B cell (primary cell): Measurements from ENCODE around the gene ZNF354C. TPM values are rescaled to one million over a fixed set of nuclear protein-coding genes. Genes with fewer than 3 reads are reported as not detected.

Source experiments
- ATAC-seq: fragments of 200-7000 bp; cut with Tn5 transposase; one replicate; pipeline ENCODE4 v1.10.0; 2021; ENCODE audit warnings: low read depth, mild to moderate bottlenecking, moderate number of reproducible peaks, moderate library complexity
- CTCF ChIA-PET: fragments of 350-600 bp; sonication (Branson Sonifier 250); formaldehyde crosslinking; loops from one replicate; lab custom pipeline; 2021; ENCODE audit warnings: antibody characterized with exemption, inconsistent platforms; lab: Charles Lee
- POLR2A ChIA-PET: fragments of 350-600 bp; sonication (Branson Sonifier 250); formaldehyde crosslinking; loops from one replicate; lab custom pipeline; 2021; ENCODE audit warnings: antibody characterized with exemption; lab: Charles Lee
- DNase-seq: peaks from one replicate; pipeline ENCODE4 v3.0.0; 2013
- H2AFZ ChIP-seq: 2 replicates; pipeline ENCODE4 v1.6.1; 2012; ENCODE audit warnings: mild to moderate bottlenecking, low read depth, low read length; ENCODE audit not compliant: insufficient read depth, poor library complexity, severe bottlenecking
- H3K27ac ChIP-seq, 2 donors: 1 replicate in 1 of 2; 2 replicates in 1 of 2; pipeline ENCODE4 v1.5.1; 2012 to 2013; ENCODE audit warnings: low read length in 2 of 2, mild to moderate bottlenecking in 2 of 2, moderate library complexity in 1 of 2
- H3K27me3 ChIP-seq, 4 experiments: fragments of 200-600 bp in 1 of 4; sonication (generic) in 1 of 4; replicated peaks in 1 of 4; 1 replicate in 2 of 4; 2 replicates in 2 of 4; pipeline versions ENCODE4 v1.6.1 to v1.7.0; 2013 to 2016; ENCODE audit warnings: low read length in 3 of 4, mild to moderate bottlenecking in 2 of 4, mixed read lengths in 1 of 4, moderate library complexity in 1 of 4; ENCODE audit not compliant: insufficient read depth in 4 of 4, control insufficient read depth in 3 of 4; ENCODE audit errors: control extremely low read depth in 1 of 4
- H3K36me3 ChIP-seq, 2 experiments: replicated peaks in 1 of 2; 1 replicate in 1 of 2; 2 replicates in 1 of 2; pipeline versions ENCODE4 v1.6.1 to v1.7.1; 2013; ENCODE audit warnings: low read length in 1 of 2; ENCODE audit not compliant: insufficient read depth in 2 of 2, control insufficient read depth in 1 of 2; ENCODE audit errors: control extremely low read depth in 1 of 2, extremely low read depth in 1 of 2
- H3K4me1 ChIP-seq, 2 donors: fragments of 200-600 bp in 1 of 2; sonication (generic) in 1 of 2; 1 replicate in 1 of 2; 2 replicates in 1 of 2; pipeline versions ENCODE4 v1.5.1 to v1.6.1; 2013 to 2017; ENCODE audit warnings: low read length in 2 of 2; ENCODE audit not compliant: control insufficient read depth in 2 of 2, insufficient read depth in 2 of 2
- H3K4me2 ChIP-seq: replicated peaks from 2 replicates; pipeline ENCODE3; 2012; ENCODE audit warnings: mild to moderate bottlenecking, low read depth, low read length; ENCODE audit not compliant: poor library complexity, severe bottlenecking
- H3K4me3 ChIP-seq, 5 experiments: fragments of 200-600 bp in 1 of 5; sonication (generic) in 1 of 5; 1 replicate in 3 of 5; 2 replicates in 2 of 5; pipeline versions ENCODE4 v1.5.1 to v1.7.0; 2011 to 2016; ENCODE audit warnings: low read length in 4 of 5, mild to moderate bottlenecking in 4 of 5, low read depth in 2 of 5, control low read depth in 1 of 5, moderate library complexity in 1 of 5; ENCODE audit not compliant: insufficient read depth in 1 of 5; ENCODE audit errors: control extremely low read depth in 1 of 5, extremely low read depth in 1 of 5
- H3K79me2 ChIP-seq: fragments of 200-600 bp; sonication (generic); one replicate; pipeline ENCODE4 v1.6.0; 2016; ENCODE audit warnings: low read length; ENCODE audit not compliant: control insufficient read depth, insufficient read depth
- H3K9ac ChIP-seq: fragments of 200-600 bp; sonication (generic); 2 replicates; pipeline ENCODE4 v1.6.1; 2017; ENCODE audit warnings: mild to moderate bottlenecking, low read length, moderate library complexity
- H3K9me3 ChIP-seq, 3 donors: one replicate each; pipeline versions ENCODE4 v1.6.1 to v1.7.1; 2013; ENCODE audit warnings: low read length in 2 of 3; ENCODE audit not compliant: control insufficient read depth in 2 of 3, insufficient read depth in 1 of 3; ENCODE audit errors: control extremely low read depth in 1 of 3
- H4K20me1 ChIP-seq: 2 replicates; pipeline ENCODE4 v1.6.0; 2012; ENCODE audit warnings: mild to moderate bottlenecking, low read length; ENCODE audit not compliant: insufficient read depth, control insufficient read depth, poor library complexity, severe bottlenecking
- H3K27ac Mint-ChIP-seq: one replicate; pipeline ENCODE4 v1.8.0; 2021; ENCODE audit warnings: mixed read lengths
- H3K27me3 Mint-ChIP-seq: one replicate; pipeline ENCODE4 v1.8.0; 2021; ENCODE audit warnings: mixed read lengths
- H3K4me1 Mint-ChIP-seq: one replicate; pipeline ENCODE4 v1.8.0; 2021; ENCODE audit warnings: mixed read lengths
- H3K4me3 Mint-ChIP-seq: one replicate; pipeline ENCODE4 v1.8.0; 2021; ENCODE audit warnings: mixed read lengths
- H3K9me3 Mint-ChIP-seq: one replicate; pipeline ENCODE4 v1.8.0; 2022; ENCODE audit warnings: mixed read lengths; ENCODE audit not compliant: insufficient read depth
- CTCF ChIP-seq: fragments of 200-600 bp; IDR thresholded peaks from one replicate; pipeline ENCODE4 v1.8.0; 2022; ENCODE audit warnings: antibody characterized with exemption, mild to moderate bottlenecking
- EZH2 ChIP-seq: IDR thresholded peaks from 2 replicates; pipeline ENCODE4 v1.6.1; 2012; ENCODE audit warnings: borderline replicate concordance, low read depth, mild to moderate bottlenecking, moderate library complexity, low read length; ENCODE audit not compliant: insufficient read depth, poor library complexity, severe bottlenecking
- WGBS: methylation state at CpG from one replicate; pipeline ENCODE4 v1.1.5; 2013; ENCODE audit warnings: missing lambda C conversion rate; ENCODE audit not compliant: insufficient coverage; 5-methylcytosine and 5-hydroxymethylcytosine counted together
- intact Hi-C: fragments of 100-400 bp; cut with micrococcal nuclease; formaldehyde crosslinking; loops from one replicate; pipeline ENCODE4 v1.10.0; 2022
- polyA plus RNA-seq: library from polyadenylated mRNA; depleted of rRNA; stranded (reverse); fragments of >200 nt; gene quantifications from 2 replicates; pipeline ENCODE4 v1.2.3, GENCODE V29; 2012
- total RNA-seq, 2 donors: library from RNA; stranded (reverse); fragments of 120-200 nt in 1 of 2; gene quantifications; 1 replicate in 1 of 2; 2 replicates in 1 of 2; pipeline versions ENCODE4 v1.2.3 to v1.2.4, GENCODE V29; 2013 to 2022

ZNF354C gene
- total and polyA plus RNA-seq, 2 donors (not counting 1 experiment from before 2014, with no cell fraction given) = 2.2 to 9.5 TPM

GRCh38 chr5:179115307-179115706, 55.1 kb downstream of the ZNF354C start:
- TF ChIP-seq CTCF (no peak), EZH2 (no peak)
- Histone ChIP-seq H4K20me1 (no peaks in the 10 kb centered on the region), H3K4me1 (no peaks in the 10 kb centered on the region), H3K36me3 (no peaks in the 10 kb centered on the region), H2AFZ (no peak overlapping the region), H3K27ac (no peak overlapping the region), H3K4me3 (no peak overlapping the region), H3K27me3 (peaks cover 0 to 2% (median 0%) of the 10 kb centered on the region in 4 experiments), H3K79me2 (no peaks in the 10 kb centered on the region), H3K4me2 (no peak overlapping the region), H3K9ac (no peak overlapping the region), H3K9me3 (peaks cover 0 to 77% (median 8%) of the 10 kb centered on the region in 3 donors)
- H3K4me3 Mint-ChIP-seq = no peak overlapping the region
- H3K27ac Mint-ChIP-seq = no peak overlapping the region
- no peaks in the 10 kb centered on the region for H3K4me1 Mint-ChIP-seq
- ChIA-PET POLR2A (no interaction called here), CTCF (no interaction called here)
- no peak for DNase-seq
- H3K9me3 Mint-ChIP-seq = peaks cover 11% of the 10 kb centered on the region
- WGBS = no CpG with 5 or more reads among the region's 5 CpGs
- no peak for ATAC-seq
- no peaks in the 10 kb centered on the region for H3K27me3 Mint-ChIP-seq
- intact Hi-C loops = no loop called here

GRCh38 chr5:179115845-179116524, 55.8 kb downstream of the ZNF354C start:
- Mint-ChIP-seq H3K4me3 (no peak overlapping the region), H3K27ac (no peak overlapping the region), H3K4me1 (no peaks in the 10 kb centered on the region), H3K9me3 (peaks cover 11% of the 10 kb centered on the region), H3K27me3 (no peaks in the 10 kb centered on the region)
- H3K27ac ChIP-seq = no peak overlapping the region
- H3K4me3 ChIP-seq = no peak overlapping the region
- no peaks in the 10 kb centered on the region for H3K4me1 ChIP-seq
- TF ChIP-seq CTCF = no peak
- no peak for TF ChIP-seq EZH2
- H2AFZ ChIP-seq = no peak overlapping the region
- no peak for ATAC-seq
- intact Hi-C loops = no loop called here
- H3K9me3 ChIP-seq = peaks cover 0 to 80% (median 8%) of the 10 kb centered on the region in 3 donors
- CTCF ChIA-PET = no interaction called here
- H3K4me2 ChIP-seq = no peak overlapping the region
- H3K27me3 ChIP-seq = peaks cover 0 to 2% (median 0%) of the 10 kb centered on the region in 4 experiments
- H3K36me3 ChIP-seq = no peaks in the 10 kb centered on the region
- H3K9ac ChIP-seq = no peak overlapping the region
- POLR2A ChIA-PET = no interaction called here
- no peaks in the 10 kb centered on the region for H3K79me2 ChIP-seq
- WGBS = 96% methylated on average over 8 of the region's 9 CpGs
- H4K20me1 ChIP-seq = no peaks in the 10 kb centered on the region
- no peak for DNase-seq
